AG04450 (cell line): Measurements from ENCODE around the gene LBH. TPM values are rescaled to one million over a fixed set of nuclear protein-coding genes. Genes with fewer than 3 reads are reported as not detected.

Experiments used
- CTCF ChIA-PET: fragments of 300-600, 350-600 bp; formaldehyde crosslinking; extraction: SDS; loops from one replicate; lab custom pipeline; 2022; ENCODE audit warnings: antibody characterized with exemption, inconsistent platforms; lab: Charles Lee
- POLR2A ChIA-PET: fragments of 350-600 bp; formaldehyde crosslinking; extraction: SDS; loops from one replicate; lab custom pipeline; 2021; ENCODE audit warnings: antibody characterized with exemption, inconsistent platforms; lab: Yijun Ruan, JAX
- DNase-seq: peaks from one replicate; pipeline ENCODE4 v3.0.0-alpha.2; 2011; ENCODE audit warnings: low read depth, low spot score
- H3K27ac ChIP-seq: one replicate; pipeline ENCODE4 v1.5.1; 2012; ENCODE audit warnings: low read depth, low read length, control low read depth
- H3K27me3 ChIP-seq: one replicate; pipeline ENCODE4 v1.6.0; 2012; ENCODE audit warnings: low read length; ENCODE audit not compliant: control insufficient read depth, insufficient read depth
- H3K4me3 ChIP-seq: 2 replicates; pipeline ENCODE4 v1.5.1; 2011; ENCODE audit warnings: mild to moderate bottlenecking, low read depth, low read length, control low read depth
- H3K9me3 ChIP-seq: 2 replicates; pipeline ENCODE4 v1.5.1; 2012; ENCODE audit warnings: low read length; ENCODE audit not compliant: control insufficient read depth, insufficient read depth
- CTCF ChIP-seq: IDR thresholded peaks from 2 replicates; pipeline ENCODE4 v1.5.1; 2011; ENCODE audit warnings: low read depth, low read length, control low read depth, inconsistent platforms
- polyA plus RNA-seq: library from polyadenylated mRNA; depleted of rRNA; stranded (reverse); fragments of >200 nt; gene quantifications from 2 replicates; pipeline ENCODE4 v1.2.3, GENCODE V29; 2011

LBH gene
- polyA plus RNA-seq, 1 experiment: 381 TPM

- no peaks in the 10 kb centered on the region for H3K9me3 ChIP-seq
- DNase-seq: no peak
- no peaks in the 10 kb centered on the region for H3K27me3 ChIP-seq
- POLR2A ChIA-PET: interaction anchor here (0.8 to 1.7 kb wide), 3 partner anchors 13 to 48 kb away, joined by 3 to 12 read pairs (median 7); partner anchors contain the start of gene LBH
- CTCF ChIA-PET: interaction anchor here (1.0 to 3.5 kb wide), 3 partner anchors 37 to 466 kb away, joined by 3 to 19 read pairs (median 3); no protein-coding TSS in a partner anchor
- H3K27ac ChIP-seq: no peak overlapping the region
- TF ChIP-seq CTCF: no peak
- no peak overlapping the region for H3K4me3 ChIP-seq
Observed at GRCh38 chr2:30245364-30245763, 14.0 kb downstream of the LBH start.

GRCh38 chr2:30248791-30249190 lies 17.5 kb downstream of the LBH start:
- TF ChIP-seq CTCF: no peak
- no peaks in the 10 kb centered on the region for H3K9me3 ChIP-seq

DNA sequence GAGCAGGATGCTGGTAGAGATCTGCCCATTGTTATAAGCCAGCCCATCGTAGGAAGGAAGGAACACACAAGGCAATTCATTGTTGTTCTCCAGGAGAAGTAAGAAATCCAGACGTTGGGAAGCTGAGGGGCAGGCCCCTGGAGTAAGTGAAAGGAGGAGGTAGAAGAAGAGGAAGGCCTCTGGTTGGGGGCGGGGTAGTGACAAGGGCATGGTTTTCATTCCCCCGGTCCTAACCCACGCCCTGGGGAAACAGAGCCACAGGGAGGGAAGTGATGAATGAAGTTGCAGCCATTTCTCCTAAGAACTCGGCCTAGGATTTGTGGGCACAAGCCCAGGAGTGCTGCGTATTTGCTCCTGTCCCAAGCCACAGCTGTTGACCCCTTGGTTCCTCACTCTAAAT lies 18.0 kb downstream of the LBH start:
- Histone ChIP-seq H3K27ac (peak overlapping the region; percentile 31), H3K9me3 (no peaks in the 10 kb centered on the region), H3K4me3 (no peak overlapping the region), H3K27me3 (no peaks in the 10 kb centered on the region)
- ChIA-PET POLR2A (interaction anchor here (0.6 kb wide), 1 partner anchor 10 kb away, joined by 7 read pairs; no protein-coding TSS in a partner anchor), CTCF (no interaction called here)
- TF ChIP-seq CTCF: no peak
- no peak for DNase-seq

More at GRCh38 chr2:30248791-30249190, 17.5 kb downstream of the LBH start:
- no peak for DNase-seq
- ChIA-PET POLR2A (interaction anchor here (1.2 kb wide), 1 partner anchor 11 kb away, joined by 3 read pairs; no protein-coding TSS in a partner anchor), CTCF (interaction anchor here (1.6 kb wide), 1 partner anchor 462 kb away, joined by 5 read pairs; no protein-coding TSS in a partner anchor)
- H3K27ac ChIP-seq: no peak overlapping the region
- H3K4me3 ChIP-seq: no peak overlapping the region
- H3K27me3 ChIP-seq: no peaks in the 10 kb centered on the region

DNA sequence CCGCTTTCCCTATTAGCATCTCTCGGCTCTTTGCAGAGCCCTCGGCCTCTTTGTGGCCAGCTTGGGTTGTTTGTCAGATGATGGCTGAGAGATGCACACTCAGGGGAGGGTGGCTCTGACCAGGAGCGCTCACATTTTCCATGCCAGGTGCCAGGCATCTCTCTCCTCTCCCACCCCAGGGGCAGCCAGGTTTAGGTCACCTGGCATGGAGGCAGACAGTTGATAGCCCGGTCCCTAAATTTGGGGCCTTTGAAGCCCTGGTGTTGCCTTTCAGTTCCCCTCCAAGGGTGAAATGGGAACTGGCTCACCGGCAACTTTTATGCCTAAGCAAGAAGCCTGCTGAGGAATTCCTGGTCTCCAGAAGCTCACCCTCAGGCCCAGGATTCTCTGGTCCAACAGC lies 19.1 kb downstream of the LBH start:
- CTCF ChIA-PET: interaction anchor here (0.8 kb wide), 1 partner anchor 85 kb away, joined by 3 read pairs; no protein-coding TSS in a partner anchor

More for the DNA sequence above, 19.1 kb downstream of the LBH start:
- TF ChIP-seq CTCF: no peak
- Histone ChIP-seq H3K27ac (peak overlapping the region; percentile 47), H3K9me3 (no peaks in the 10 kb centered on the region), H3K4me3 (no peak overlapping the region), H3K27me3 (no peaks in the 10 kb centered on the region)
- no peak for DNase-seq
- POLR2A ChIA-PET: interaction anchor here (1.0 to 1.1 kb wide), 2 partner anchors 12 to 15 kb away, joined by 3 to 5 read pairs; no protein-coding TSS in a partner anchor
